HG03108 (cell line): Measurements from ENCODE around the gene EXOC2.
"Not testable (repeated sequence)": the region's sequence is repeated elsewhere in the genome, so short reads cannot be mapped to it uniquely, and the experiment has no call there.

Experiments
- ATAC-seq: cut with Tn5 transposase; IDR thresholded peaks from one replicate; pipeline ENCODE4 v1.9.1; 2021; ENCODE audit warnings: moderate library complexity; ENCODE audit not compliant: unreplicated experiment

Gene EXOC2

DNA sequence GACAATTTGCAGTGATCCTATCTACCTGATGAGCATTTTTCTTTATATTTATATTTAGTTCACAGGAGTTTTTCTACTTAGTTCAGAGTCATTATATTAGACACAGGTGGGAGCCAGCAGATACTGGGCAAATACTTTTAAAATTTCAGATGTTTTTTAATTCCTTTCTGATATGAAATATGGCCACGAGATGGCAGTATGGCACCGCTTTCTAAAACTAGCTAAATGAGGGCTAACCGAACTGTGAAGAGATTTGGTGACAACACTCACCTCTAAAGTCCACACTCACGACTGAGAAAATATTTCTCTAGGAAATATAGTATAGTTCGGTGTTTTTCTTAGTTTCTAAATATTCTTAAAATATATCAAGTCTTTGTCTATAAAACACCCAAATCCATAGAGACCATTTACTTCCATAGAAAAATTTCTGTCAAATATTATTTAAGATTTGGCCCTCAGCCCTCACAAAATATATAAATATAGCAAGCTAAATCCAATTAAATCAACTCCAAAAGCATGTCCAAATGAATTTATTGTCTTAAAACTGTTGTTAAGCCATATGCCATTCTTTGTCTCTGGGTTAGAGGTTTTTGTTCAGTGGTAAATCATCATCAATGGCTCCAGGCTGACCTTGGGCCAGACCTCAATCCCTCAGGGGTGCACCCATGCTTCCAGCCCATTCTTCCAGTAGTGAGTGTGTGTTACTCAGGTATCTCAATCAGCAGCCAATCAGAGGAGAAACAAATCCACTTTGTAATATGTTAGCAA lies 99.6 kb downstream of the EXOC2 start:
- ATAC-seq, result no peak

DNA sequence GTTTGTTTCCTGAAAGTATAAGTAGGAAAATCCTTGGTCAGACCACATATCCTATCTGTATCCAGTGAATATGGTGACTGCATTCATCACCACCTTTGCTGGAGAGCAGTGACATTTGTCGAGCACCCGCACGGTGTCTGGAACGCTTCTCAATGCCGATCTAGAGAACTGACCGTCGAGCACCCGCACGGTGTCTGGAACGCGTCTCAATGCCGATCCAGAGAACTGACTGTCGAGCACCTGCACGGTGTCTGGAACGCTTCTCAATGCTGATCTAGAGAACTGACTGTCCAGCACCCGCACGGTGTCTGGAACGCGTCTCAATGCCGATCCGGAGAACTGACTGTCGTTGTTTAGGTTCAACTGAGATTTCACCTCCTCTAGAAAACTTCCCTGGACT lies 103.8 kb downstream of the EXOC2 start:
- no peak for ATAC-seq

DNA sequence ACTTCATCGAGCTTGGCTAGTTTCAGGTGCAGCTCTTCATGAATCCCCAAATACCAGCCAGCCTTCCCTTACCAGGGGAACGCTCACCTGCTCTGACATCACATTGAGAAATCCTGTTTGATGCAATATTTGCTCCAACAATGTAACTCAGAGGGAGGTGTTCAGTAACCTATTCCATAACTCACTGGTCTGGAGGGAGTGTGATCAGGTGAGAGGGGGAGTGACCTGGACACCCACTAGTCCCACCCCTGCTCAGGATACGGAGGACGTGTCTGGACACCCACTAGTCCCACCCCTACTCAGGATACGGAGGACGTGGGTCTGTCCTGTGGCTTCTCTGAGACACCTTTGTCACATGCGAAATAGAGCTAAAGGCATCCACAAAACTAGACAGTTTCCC lies 106.4 kb downstream of the EXOC2 start:
- no peak for ATAC-seq

DNA sequence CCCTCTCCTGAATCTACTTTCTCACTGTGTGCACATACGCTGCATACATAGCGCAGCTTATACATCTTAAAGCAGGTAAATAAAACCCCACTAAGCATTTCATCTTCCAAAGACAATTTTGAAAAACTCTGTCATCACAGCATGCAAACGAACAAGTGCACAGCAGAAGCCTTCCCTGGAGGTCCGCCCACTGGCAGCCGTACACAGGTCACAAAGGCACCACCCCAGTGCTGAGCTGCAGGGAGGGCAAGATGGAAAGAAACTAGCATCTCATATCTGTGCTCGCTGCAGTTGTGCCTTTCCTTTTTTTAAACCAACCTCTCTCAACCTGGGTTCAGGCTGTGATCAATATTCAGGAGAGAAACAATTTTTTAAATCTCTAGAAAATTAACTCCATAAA lies 109.3 kb downstream of the EXOC2 start:
- ATAC-seq, result no peak

DNA sequence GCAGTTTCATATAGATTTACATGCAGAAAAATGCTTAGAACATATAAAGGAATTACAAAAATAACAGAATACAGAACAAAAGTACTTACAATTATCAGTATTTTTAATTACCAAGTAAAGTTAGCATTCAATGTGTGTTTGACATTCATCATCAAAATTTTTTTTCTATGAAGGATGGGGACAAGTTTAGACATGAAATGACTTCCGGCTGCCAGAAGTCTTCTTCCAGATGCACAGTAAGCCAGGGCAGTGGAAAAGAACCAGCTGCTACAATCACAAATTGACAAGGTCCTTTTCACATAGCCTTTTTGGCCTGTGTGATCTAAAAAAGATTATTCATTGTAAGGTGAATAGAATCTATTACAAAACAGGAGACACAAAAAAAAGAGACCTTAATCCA lies 109.8 kb downstream of the EXOC2 start:
- ATAC-seq, result no peak

DNA sequence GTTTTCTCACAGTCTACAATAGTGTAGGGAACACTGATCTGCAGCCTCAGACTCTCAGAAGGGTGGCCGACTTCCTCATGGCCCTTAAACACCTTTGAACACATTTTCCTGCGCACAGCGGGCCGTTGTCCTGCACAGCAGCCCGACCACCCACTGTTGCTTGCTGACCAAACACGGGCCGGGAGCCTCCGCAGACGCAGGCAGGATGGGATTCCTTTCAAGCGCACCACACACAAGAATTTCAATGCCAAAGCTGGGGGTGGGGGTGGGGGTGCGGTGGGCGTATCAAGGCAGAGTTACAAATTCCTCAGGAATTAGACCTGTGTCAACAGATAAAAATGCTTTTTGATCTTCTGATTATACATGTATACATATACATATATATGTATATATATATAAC lies 110.6 kb downstream of the EXOC2 start:
- no peak for ATAC-seq

DNA sequence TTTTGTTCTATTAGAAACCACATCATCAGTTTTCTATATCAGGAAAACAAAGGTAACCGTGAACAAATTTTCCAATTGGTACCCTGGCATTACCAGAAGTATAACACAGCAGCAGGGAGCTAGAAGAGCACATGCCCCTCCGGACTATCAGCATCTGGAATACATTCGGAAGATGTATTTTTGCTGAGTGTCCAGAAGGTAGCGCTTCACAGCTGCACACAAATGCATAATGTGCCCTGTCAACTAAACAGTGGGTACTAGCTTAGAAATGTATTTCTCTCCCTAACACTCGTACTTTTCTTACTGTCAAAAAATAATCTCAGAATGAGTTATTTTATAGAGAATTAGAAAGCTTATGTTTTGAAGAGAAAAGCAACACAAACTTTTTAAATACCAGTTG lies 113.6 kb downstream of the EXOC2 start:
- ATAC-seq, result no peak

DNA sequence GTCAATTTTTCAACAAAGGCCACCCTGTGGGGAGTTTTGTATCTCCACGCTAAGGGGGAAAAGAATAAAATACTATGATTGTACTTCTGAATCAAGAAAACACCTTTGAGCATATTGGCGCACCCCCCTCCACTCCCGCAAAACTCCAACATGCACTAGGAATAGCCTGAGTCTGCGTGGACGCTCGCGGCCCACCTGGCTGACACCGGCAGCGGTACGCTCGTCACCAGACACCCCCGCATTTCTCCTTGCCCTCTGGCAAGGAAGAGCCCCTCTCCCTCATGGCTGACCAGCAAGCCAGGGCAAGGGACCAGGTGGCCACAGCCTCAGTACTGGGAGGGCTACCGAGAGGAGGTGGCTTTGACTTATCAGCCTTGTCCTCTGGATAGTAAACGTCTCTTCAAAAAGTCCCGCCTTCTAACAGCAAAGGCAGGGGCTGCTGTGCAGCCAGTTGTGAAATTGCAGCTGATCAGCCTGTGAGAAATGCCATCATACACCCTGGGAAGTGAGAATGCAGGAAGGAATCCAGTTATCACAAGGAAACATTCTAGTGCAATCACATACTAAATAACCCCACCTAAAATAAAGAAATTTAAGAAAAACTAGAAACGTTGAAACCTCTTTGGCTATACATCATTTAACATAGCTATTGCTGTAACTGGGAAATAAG lies 120.2 kb downstream of the EXOC2 start:
- ATAC-seq, result no peak

DNA sequence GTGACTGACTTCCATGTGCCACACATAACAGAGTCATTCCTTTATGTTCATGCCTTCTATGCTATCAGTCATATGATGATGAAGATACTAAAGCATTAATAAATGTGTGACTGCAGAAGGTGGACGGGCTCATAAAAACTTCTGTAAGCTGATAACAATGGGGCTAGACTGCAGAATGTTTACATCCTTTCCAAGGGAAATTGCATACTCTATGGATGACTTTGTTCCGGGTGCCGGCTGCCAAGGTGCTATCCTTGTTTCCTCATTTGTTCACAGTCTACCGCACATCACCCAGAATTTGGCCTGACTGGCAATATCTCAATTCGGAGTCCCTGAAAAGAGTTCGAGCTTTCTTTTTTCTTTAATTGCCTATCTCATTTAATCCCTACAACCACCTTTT lies 121.0 kb downstream of the EXOC2 start:
- no peak for ATAC-seq

DNA sequence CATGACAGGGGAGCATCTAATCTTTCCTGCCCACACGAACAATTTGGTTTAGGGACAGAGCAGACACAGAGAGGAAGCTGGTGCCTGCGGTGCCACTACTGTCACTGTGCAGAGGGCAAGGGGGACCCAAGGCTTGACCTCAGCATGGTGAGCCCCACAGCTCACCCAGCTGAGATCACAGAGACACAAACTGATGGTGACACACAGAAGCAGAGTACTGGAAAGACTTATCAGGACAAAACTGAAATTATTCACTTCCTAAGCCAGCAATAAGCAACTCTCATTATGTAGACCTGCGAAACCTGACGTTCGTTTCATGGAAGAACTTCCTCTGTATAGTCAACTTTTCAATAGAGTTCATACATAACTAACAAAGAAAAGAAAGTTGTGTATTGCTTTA lies 122.1 kb downstream of the EXOC2 start:
- no peak for ATAC-seq

DNA sequence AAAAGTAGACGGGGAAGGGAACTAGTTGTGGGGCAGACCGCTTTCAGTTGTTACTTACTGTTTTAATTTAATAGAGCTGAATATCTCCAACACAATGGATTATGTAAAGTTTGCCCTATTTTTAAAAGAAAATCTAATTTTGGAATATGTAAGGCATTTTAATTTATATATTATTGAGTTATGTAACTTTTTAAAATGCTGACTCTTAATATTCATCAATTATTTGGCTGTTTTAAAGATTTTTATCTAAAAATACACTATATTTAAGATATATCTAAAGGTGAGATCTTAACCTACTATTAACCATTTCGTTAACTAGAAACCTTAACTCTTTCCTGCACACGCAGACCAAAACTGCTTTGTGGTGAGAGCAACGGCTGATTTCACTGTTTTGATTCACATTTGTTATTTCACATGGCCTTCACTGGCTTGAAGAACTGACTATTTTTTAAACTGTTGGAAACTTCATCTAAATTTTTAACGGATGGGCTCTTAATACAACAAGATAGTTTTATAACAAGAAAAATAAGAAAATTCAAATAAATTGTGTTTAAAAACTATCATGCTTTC lies 123.9 kb downstream of the EXOC2 start:
- ATAC-seq, result no peak

DNA sequence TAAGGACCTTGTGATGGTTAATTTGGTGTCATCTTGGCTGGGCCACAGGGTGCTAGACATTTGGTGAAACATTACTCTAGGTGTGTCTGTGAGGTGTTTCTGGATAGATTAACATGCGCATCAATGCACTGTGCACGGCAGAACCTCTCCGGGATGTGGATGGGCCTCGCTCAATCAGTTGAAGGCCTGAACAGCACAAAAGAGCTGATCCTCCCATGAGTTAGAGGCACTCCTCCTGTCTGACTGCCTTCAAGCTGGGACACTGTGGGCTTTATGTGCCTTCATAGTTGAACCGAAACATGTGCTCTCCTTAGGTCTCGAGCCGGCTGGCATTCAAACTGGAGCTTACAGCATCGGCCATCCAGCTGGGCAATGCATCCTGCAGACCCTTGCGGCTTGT lies 124.9 kb downstream of the EXOC2 start:
- no peak for ATAC-seq

DNA sequence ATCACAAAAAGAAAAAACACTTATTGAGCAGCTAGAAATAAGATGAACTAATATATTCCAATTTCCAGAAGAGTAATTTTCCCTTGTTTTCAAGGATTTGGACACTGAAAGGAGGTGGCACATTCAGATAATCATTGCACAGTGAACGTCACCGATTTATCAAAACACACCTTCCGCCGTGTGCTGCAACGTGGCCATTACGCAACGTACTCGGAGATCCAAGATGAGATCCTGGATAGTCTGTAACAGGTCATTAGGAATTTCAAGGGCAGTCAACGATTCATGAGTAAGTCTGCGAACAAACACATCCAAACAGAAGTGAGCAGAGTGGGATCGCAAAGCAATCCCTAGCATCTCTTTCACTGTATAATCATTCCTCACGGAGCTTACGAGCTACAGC lies 129.1 kb downstream of the EXOC2 start:
- ATAC-seq, result no peak

DNA sequence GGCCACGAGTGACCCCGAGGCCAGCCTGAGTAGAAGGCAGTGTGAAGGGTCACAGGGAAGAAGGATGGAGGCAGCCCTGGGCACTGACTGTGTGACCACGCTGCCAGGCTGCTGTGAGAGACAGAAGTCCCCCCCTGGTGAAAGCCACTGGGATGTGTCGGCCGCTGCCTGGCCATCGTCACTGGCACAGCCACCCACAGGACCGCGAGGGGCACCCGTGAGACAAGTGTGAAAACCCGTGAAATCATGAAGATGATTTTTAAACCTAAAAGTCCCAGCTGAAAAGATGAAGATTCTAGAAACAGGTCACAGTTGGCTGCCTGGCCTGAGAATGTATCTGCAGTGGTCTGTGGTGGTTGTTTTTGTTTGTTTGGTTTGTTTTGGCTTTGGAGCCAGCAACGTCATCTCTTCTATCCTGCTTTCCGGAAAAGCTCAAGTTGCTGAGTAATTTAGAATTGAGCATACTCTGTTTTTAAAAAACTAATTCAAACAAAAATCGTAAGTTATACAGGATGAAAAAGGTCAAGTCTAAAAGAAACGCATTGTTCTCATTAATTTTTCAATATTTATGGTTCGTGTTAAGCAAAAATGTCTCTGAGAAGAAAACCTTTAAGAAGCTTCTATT lies 130.8 kb downstream of the EXOC2 start:
- ATAC-seq, result no peak

DNA sequence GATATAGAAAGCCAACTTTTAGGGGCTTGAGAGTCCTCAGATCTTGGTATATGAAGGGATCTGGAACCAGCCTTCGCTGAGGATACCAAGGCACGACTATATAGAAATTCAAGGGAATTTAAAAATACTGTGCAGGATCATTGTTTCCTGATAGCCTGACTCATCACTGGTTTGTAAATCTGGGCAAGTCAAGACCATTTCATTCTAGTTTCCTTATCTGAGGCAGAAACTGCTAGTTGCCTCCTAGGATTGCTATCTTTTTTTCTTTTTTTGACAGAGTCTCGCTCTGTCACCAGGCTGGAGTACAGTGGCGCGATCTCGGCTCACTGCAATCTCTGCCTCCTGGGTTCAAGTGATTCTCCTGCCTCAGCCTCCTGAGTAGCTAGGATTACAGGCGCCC lies 131.6 kb downstream of the EXOC2 start:
- not testable (repeated sequence) for ATAC-seq

DNA sequence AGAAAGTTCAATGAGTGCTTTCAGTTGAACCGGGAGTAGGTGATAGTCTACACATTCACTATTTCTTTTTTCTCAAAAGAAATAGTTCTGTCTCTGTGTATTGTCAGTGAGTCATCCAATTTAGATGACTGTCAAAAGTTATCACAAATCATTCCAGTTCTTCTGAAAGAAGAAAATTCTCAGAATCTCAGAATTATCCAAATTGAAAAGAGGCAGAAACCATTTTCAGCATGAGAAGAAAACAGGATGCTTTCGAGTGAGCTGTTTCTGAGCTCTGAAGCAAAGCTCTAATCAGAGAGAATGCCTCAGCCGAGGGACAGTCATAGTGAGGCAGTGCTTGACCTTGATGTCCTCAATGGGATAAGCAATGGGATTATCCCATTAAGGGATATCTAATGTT lies 134.0 kb downstream of the EXOC2 start:
- no peak for ATAC-seq

DNA sequence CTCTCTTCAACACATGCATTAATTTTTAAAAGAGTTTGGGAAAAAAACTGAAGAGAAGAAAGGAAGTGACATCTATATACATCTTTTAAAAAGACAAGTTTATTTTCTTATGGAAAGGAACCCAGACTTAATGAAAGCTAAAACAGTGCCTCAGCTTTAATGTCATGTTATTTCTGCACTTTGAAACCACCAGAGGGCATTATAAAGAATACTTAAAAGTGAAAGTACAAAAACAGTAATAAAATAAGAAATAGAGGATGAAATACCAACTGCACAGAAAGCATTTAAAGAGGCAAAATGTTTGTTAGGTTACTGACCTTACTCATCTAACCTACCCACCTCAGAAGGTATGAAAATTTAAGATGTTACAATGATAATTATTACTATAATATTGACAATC lies 134.8 kb downstream of the EXOC2 start:
- ATAC-seq, result no peak

DNA sequence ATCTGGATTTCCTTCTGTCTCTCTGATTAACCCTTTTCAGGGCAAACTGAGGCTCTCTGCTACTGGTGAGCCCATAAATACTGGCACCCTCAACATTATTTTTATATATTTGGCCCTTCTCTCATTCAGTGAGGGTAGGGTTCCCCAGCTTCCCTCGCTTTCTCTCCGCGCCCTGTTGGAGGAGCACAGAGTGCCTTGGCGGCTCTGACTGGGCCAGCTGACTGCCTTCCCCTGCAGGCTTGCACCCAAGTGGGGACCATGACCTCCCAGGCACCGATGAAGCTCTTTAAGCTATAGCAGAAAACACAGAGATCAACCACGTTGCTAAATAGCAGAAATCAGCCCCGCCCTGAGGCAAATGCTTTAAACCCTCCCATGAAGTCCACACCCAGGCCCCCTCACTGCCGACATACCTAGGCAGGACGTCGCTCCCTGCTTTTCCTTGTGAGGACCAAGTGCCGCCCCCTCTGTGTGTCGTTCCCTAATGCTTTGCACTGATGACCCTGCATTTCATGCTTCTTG lies 141.0 kb downstream of the EXOC2 start:
- no peak for ATAC-seq

DNA sequence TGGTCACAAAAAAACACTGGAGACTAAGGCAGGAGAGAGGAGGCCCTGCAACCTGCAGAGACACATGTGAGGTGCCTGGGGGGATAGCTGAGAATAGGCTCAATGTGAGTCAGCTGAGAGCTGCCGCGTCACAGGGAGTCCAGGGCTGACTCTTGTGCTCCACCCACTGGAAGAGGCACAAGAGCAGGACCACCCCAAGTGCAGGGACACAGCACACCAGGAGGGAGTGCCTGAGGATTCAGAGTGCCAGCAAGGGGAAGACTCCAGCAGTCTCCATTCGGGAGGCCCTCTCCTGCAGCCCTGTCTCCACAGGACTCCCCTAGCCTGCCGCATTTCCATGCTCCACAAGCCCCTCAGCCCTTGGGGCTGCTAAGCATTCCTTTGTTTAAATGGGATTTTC lies 141.5 kb downstream of the EXOC2 start:
- no peak for ATAC-seq

DNA sequence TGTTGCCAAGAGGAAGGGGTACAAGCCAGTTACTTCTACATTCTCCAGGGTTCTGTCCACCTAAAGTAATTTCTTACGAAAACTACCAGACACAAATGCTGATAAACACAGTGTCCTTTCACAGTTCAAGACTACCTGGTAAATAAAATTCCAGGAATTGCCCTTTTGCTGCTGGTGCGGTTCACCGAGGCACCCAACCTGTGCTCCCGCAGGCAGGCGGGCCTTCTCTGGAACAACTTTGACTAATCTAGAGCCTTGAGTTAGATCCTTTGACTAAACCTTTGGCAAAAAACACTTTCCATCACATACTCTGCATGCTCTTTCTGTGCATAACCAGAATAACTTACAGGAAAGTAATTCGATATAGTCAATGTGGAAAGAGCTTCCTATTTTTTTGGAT lies 143.0 kb downstream of the EXOC2 start:
- no peak for ATAC-seq

DNA sequence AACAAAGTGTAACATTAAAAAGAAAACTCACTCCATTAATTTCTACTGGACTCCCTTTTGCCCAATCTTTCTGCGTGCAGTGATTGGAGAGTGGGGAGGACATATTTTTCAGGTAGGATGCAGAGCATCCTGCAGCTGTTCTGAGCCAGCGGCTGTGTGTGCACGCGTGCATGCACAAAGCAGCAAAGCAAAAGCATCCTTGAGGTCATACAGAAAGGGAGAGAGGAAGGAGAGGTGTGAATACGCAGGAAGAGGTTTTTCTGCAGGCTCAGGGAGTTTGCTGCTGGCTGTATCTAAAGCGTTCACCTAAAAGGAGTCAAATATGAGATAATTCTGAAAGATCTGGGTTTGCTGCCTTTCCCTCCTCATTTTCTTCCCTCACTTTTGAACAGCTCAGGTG lies 144.4 kb downstream of the EXOC2 start:
- no peak for ATAC-seq

DNA sequence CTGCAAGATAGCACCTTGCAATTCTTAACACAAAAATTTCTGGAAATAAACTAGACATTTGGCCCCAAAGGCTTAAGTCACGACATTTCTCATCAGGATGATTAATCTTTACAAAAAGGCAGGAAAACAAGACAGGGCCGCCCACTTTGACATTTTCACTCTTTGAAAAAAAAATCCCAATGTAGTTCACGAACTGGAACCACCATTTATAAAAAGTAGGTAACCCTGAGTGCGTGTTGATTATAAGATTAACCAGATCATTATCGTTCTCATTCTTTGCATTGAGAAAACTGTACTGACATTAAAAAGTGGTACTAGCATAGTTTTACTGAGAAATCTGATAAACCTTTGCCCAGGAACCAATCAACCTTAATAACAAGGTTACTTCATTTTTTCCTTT lies 144.8 kb downstream of the EXOC2 start:
- ATAC-seq, result no peak
